Calu3 (cell line): ENCODE measurements around the gene CDH13. TPM values are rescaled to one million over a fixed set of nuclear protein-coding genes. Genes with fewer than 3 reads are reported as not detected.

Source experiments
- BruUV-seq: library from RNA; stranded (reverse); fragments of 400-500 nt; replicated peaks from 2 replicates; lab custom pipeline; 2021; lab: Mats Ljungman, UMichigan
- CTCF ChIA-PET: fragments of 300-600 bp; sonication (Branson Sonifier 250); formaldehyde crosslinking; loops from one replicate; lab custom pipeline; 2022; ENCODE audit warnings: antibody characterized with exemption; lab: Charles Lee
- DNase-seq: peaks from one replicate; pipeline ENCODE4 v3.0.0; 2022
- H3K27ac Mint-ChIP-seq: one replicate; pipeline ENCODE4 v1.8.0; 2022; ENCODE audit warnings: mixed read lengths; ENCODE audit not compliant: unreplicated experiment
- H3K27me3 Mint-ChIP-seq: one replicate; pipeline ENCODE4 v1.8.0; 2022; ENCODE audit warnings: mixed read lengths; ENCODE audit not compliant: unreplicated experiment
- H3K36me3 Mint-ChIP-seq: one replicate; pipeline ENCODE4 v1.8.0; 2022; ENCODE audit warnings: mild to moderate bottlenecking, moderate library complexity, mixed read lengths; ENCODE audit not compliant: insufficient read depth, unreplicated experiment
- H3K4me1 Mint-ChIP-seq: one replicate; pipeline ENCODE4 v1.8.0; 2022; ENCODE audit warnings: mild to moderate bottlenecking, low read depth, mixed read lengths; ENCODE audit not compliant: unreplicated experiment
- H3K4me3 Mint-ChIP-seq: one replicate; pipeline ENCODE4 v1.8.0; 2022; ENCODE audit warnings: mild to moderate bottlenecking, low read depth, moderate library complexity, mixed read lengths; ENCODE audit not compliant: unreplicated experiment
- H3K9me3 Mint-ChIP-seq: one replicate; pipeline ENCODE4 v1.8.0; 2022; ENCODE audit warnings: low read depth, mixed read lengths; ENCODE audit not compliant: unreplicated experiment
- CTCF ChIP-seq: fragments of 200-600 bp; IDR thresholded peaks from one replicate; pipeline ENCODE4 v1.8.0; 2022; ENCODE audit warnings: antibody characterized with exemption; ENCODE audit not compliant: unreplicated experiment
- intact Hi-C: fragments of 100-400 bp; cut with micrococcal nuclease; formaldehyde crosslinking; loops from one replicate; pipeline ENCODE4 v1.10.0; 2022; ENCODE audit not compliant: unreplicated experiment
- total RNA-seq: library from RNA; stranded (reverse); gene quantifications from 2 replicates; pipeline ENCODE4 v1.2.3, GENCODE V29; 2022

The CDH13 gene
- total RNA-seq, 1 experiment from 2014 or later: not detected

- CTCF ChIA-PET: no interaction called here
- intact Hi-C loops: no loop called here
These were observed 102.1 kb downstream of the CDH13 start for GRCh38 chr16:82728901-82729300.

GRCh38 chr16:82730901-82731300, 104.1 kb downstream of the CDH13 start:
- no TSS peak for BruUV-seq
- TF ChIP-seq CTCF: no peak

More at GRCh38 chr16:82728901-82729300, 102.1 kb downstream of the CDH13 start:
- Mint-ChIP-seq H3K9me3 (peaks cover 17% of the 10 kb centered on the region), H3K27ac (no peak overlapping the region), H3K36me3 (no peaks in the 10 kb centered on the region), H3K4me3 (no peak overlapping the region), H3K27me3 (no peaks in the 10 kb centered on the region), H3K4me1 (no peaks in the 10 kb centered on the region)
- BruUV-seq: no TSS peak
- no peak for TF ChIP-seq CTCF
- no peak for DNase-seq

GRCh38 chr16:82732461-82732860, 105.7 kb downstream of the CDH13 start:
- no peak overlapping the region for H3K4me3 Mint-ChIP-seq
- DNase-seq: no peak
- no peaks in the 10 kb centered on the region for H3K4me1 Mint-ChIP-seq
- TF ChIP-seq CTCF: no peak
- H3K36me3 Mint-ChIP-seq: no peaks in the 10 kb centered on the region
- CTCF ChIA-PET: no interaction called here
- no peak overlapping the region for H3K27ac Mint-ChIP-seq
- peaks cover 26% of the 10 kb centered on the region for H3K9me3 Mint-ChIP-seq
- H3K27me3 Mint-ChIP-seq: no peaks in the 10 kb centered on the region
- intact Hi-C loops: no loop called here
- BruUV-seq: no TSS peak

More at GRCh38 chr16:82730901-82731300, 104.1 kb downstream of the CDH13 start:
- Mint-ChIP-seq H3K4me3 (no peak overlapping the region), H3K27me3 (no peaks in the 10 kb centered on the region), H3K36me3 (no peaks in the 10 kb centered on the region), H3K27ac (no peak overlapping the region), H3K4me1 (no peaks in the 10 kb centered on the region), H3K9me3 (peaks cover 19% of the 10 kb centered on the region)
- no peak for DNase-seq
- CTCF ChIA-PET: no interaction called here
- intact Hi-C loops: no loop called here

GRCh38 chr16:82735186-82735585, 108.4 kb downstream of the CDH13 start:
- CTCF ChIA-PET: no interaction called here
- Mint-ChIP-seq H3K9me3 (peaks cover 21% of the 10 kb centered on the region), H3K27ac (no peak overlapping the region), H3K36me3 (no peaks in the 10 kb centered on the region), H3K4me3 (no peak overlapping the region), H3K4me1 (no peaks in the 10 kb centered on the region), H3K27me3 (no peaks in the 10 kb centered on the region)
- intact Hi-C loops: no loop called here
- TF ChIP-seq CTCF: no peak
- BruUV-seq: no TSS peak
- DNase-seq: no peak
